Measurements from ENCODE around the gene OGN. TPM values are rescaled to one million over a fixed set of nuclear protein-coding genes. Genes with fewer than 3 reads are reported as not detected.

Gene OGN
- total and polyA plus RNA-seq, 2 of the 4 experiments (the other 2 are of a cell fraction), result under 0.01 to 0.10 TPM

DNA sequence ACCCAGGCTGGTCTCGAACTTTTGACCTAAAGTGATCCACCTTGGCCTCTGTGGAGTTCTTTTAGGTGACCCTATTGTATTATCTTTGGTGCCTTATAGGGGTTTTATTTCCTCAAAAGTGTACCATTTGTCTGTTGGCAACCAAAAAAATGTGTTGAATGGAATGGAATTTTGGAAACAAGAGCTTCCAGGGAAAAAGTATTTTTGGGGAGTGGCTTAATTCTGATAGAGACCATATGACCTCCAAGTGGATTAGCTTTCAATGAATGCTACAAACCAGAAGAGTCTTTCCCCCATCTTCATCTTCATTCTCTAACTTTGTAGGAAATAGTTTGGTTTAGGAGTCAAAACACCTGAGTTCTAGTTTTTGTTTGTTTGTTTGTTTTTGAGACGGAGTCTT, 3.4 kb upstream of the OGN start:
- DNase-seq (no peak), ATAC-seq (ENCODE audit: low read depth) (no peak)
- Histone ChIP-seq H3K4me1 (ENCODE audit: control insufficient read depth, insufficient read depth, low read length) (peaks cover 8% of the 10 kb centered on the region; the same call in 1 of the 2 replicates), H3K9me3 (ENCODE audit: control insufficient read depth, insufficient read depth, low read length) (no peaks in the 10 kb centered on the region), H2AFZ (replicated peaks; ENCODE audit: low read length, poor library complexity) (no peak overlapping the region), H2AK9ac (replicated peaks; ENCODE audit: low read depth, low read length, poor library complexity) (no peak overlapping the region), H2BK5ac (ENCODE audit: low read depth, low read length, poor library complexity, severe bottlenecking) (no peak overlapping the region), H3K23ac (ENCODE audit: low read depth, low read length) (no peak overlapping the region), H4K8ac (ENCODE audit: low read depth in 2 of 2, low read length in 2 of 2) (no peak overlapping the region), H3K4ac (ENCODE audit: low read depth, low read length) (no peak overlapping the region), H4K20me1 (ENCODE audit: insufficient read depth, low read length) (no peaks in the 10 kb centered on the region), H2AK5ac (ENCODE audit: low read depth, low read length) (no peak overlapping the region), H4K5ac (ENCODE audit: low read depth, low read length) (no peak overlapping the region), H3K56ac (ENCODE audit: extremely low read depth, insufficient read depth, low read length) (no peak overlapping the region), H3K36me3 (ENCODE audit: control insufficient read depth, insufficient read depth, low read length) (no peaks in the 10 kb centered on the region), H2BK120ac (ENCODE audit: low read depth, low read length) (no peak overlapping the region), H2BK20ac (ENCODE audit: low read depth, low read length) (no peak overlapping the region), H3K18ac (ENCODE audit: low read depth, low read length) (no peak overlapping the region), H4K91ac (ENCODE audit: insufficient read depth, low read depth, low read length) (no peak overlapping the region), H3K14ac (replicated peaks; ENCODE audit: low read depth, low read length) (no peak overlapping the region), H3K4me2 (ENCODE audit: low read depth, low read length) (no peak overlapping the region), H3K79me1 (ENCODE audit: low read depth in 1 of 2, low read length in 2 of 2) (0 out of 4 replicates have a peak, but pooled peaks cover 0 to 4% of the 10 kb centered on the region in 2 experiments), H3K9me1 (ENCODE audit: insufficient read depth, low read length) (peaks cover 8% of the 10 kb centered on the region; the same call in 1 of the 2 replicates), H3K27me3 (ENCODE audit: control insufficient read depth, insufficient read depth, low read length) (no peaks in the 10 kb centered on the region), H3K9ac (ENCODE audit: low read depth, low read length) (no peak overlapping the region), H3K27ac (ENCODE audit: insufficient read depth, low read length) (no peak overlapping the region), H2BK15ac (ENCODE audit: low read depth, low read length) (no peak overlapping the region), H3K4me3 (ENCODE audit: insufficient read depth, low read depth, low read length) (no peak overlapping the region)
- dilution Hi-C loops (cut with HindIII; ENCODE audit: low sequenced_read_pairs, unreplicated experiment) (no loop called here), intact Hi-C loops (cut with micrococcal nuclease) (no loop called here), in situ Hi-C loops (cut with MboI; ENCODE audit: low sequenced_read_pairs) (no loop called here)
- BruUV-seq (replicated peaks), result no TSS peak
- WGBS, 2 experiments (ENCODE audit: extremely low coverage in 2 of 2, insufficient read length in 1 of 2), result no CpG with 5 or more reads among the region's 2 CpGs
- TF ChIP-seq BHLHE40 (IDR thresholded peaks at IDR 0.05; ENCODE audit: low read depth, low read length) (no peak), FOS (IDR thresholded peaks at IDR 0.05; ENCODE audit: low read depth, low read length) (no peak), SMC3 (IDR thresholded peaks at IDR 0.05; ENCODE audit: low read depth, low read length) (no peak), CEBPB (IDR thresholded peaks at IDR 0.05; ENCODE audit: low read depth, low read length) (no peak), RCOR1 (IDR thresholded peaks at IDR 0.05; ENCODE audit: insufficient replicate concordance, low read length) (no peak)
- POLR2A ChIA-PET (ENCODE audit: unreplicated experiment), result no interaction called here
- CTCF ChIA-PET, result no interaction called here
